ENCODE results near the gene FLCN. TPM values are rescaled to one million over a fixed set of nuclear protein-coding genes. Genes with fewer than 3 reads are reported as not detected.
"Not testable (repeated sequence)": the region's sequence is repeated elsewhere in the genome, so short reads cannot be mapped to it uniquely, and the experiment has no call there.

FLCN gene
- total and polyA plus RNA-seq, 12 donors: 10.2 to 101 (median 34.3) TPM

DNA sequence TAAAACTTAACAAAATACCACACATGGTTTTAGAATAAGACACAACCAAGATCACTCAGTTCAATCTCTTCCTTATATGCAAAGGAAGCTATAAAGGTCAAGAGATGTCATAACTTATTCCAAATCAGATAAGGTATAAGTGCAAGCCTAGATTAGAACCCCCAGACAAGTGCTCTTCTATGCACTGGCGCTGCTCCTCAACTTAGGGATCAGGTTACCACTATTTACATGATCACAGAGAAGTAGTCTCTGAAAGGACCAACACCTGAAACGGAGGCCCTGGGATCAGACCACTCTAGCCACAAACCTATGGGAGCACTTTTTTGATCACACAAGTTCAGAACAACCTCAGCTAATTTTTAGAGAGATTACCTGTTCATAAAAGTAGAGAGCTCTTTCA lies 27.5 kb upstream of the FLCN start:
- Histone ChIP-seq H3K27ac (no peak overlapping the region), H3K36me3 (replicated peaks in 1 of 2) (peaks cover 0 to 91% of the 10 kb centered on the region in 2 donors), H3K27me3 (no peaks in the 10 kb centered on the region), H3K4me1 (replicated peaks in 1 of 2) (no peaks in the 10 kb centered on the region), H3K4me3 (no peak overlapping the region), H3K9me3 (replicated peaks in 1 of 3) (no peaks in the 10 kb centered on the region)
- intact Hi-C loops (cut with DNase I): no loop called here
- WGBS, 4 donors: 89 to 96% (median 92%) methylated on average over 2 of the region's 2 CpGs
- TF ChIP-seq, protein P1, sequence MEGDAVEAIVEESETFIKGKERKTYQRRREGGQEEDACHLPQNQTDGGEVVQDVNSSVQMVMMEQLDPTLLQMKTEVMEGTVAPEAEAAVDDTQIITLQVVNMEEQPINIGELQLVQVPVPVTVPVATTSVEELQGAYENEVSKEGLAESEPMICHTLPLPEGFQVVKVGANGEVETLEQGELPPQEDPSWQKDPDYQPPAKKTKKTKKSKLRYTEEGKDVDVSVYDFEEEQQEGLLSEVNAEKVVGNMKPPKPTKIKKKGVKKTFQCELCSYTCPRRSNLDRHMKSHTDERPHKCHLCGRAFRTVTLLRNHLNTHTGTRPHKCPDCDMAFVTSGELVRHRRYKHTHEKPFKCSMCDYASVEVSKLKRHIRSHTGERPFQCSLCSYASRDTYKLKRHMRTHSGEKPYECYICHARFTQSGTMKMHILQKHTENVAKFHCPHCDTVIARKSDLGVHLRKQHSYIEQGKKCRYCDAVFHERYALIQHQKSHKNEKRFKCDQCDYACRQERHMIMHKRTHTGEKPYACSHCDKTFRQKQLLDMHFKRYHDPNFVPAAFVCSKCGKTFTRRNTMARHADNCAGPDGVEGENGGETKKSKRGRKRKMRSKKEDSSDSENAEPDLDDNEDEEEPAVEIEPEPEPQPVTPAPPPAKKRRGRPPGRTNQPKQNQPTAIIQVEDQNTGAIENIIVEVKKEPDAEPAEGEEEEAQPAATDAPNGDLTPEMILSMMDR (IDR thresholded peaks at IDR 0.05): no peak
- no peak for TF ChIP-seq POLR2A (IDR thresholded peaks at IDR 0.05)
- peak in 1 of 7 donors; percentile 14 for DNase-seq

DNA sequence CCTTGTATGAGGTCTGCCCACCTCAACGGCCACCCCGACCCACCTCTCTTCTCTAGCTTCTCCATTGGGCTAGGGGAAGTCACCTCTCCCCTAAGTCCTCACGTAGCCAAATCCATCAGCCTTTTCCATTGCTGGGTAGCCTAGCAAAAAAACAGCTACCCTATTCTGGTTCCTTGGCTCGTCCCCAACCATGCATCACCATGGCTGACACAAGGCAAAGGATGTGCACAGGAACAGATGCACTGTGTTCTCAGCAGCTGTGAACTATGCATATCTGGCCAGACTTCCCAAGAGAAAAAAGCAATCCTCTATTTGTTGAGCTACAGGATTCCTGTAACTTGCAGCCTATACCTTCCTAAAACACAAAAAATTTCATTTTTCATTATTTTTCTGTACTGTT lies 22.0 kb upstream of the FLCN start:
- Histone ChIP-seq H3K4me1 (replicated peaks in 1 of 2) (peaks cover 0 to 4% of the 10 kb centered on the region in 2 donors), H3K27me3 (no peaks in the 10 kb centered on the region), H3K27ac (no peak overlapping the region), H3K9me3 (replicated peaks in 1 of 3) (no peaks in the 10 kb centered on the region), H3K4me3 (no peak overlapping the region), H3K36me3 (replicated peaks in 1 of 2) (peaks cover 0 to 87% of the 10 kb centered on the region in 2 donors)
- 93 to 98% (median 95%) methylated on average over 4 of the region's 4 CpGs for WGBS, 4 donors
- no peak for TF ChIP-seq POLR2A (IDR thresholded peaks at IDR 0.05)
- TF ChIP-seq, protein P1 (IDR thresholded peaks at IDR 0.05): no peak
- intact Hi-C loops (cut with DNase I): no loop called here
- peak in 1 of 7 donors; percentile 43 for DNase-seq

DNA sequence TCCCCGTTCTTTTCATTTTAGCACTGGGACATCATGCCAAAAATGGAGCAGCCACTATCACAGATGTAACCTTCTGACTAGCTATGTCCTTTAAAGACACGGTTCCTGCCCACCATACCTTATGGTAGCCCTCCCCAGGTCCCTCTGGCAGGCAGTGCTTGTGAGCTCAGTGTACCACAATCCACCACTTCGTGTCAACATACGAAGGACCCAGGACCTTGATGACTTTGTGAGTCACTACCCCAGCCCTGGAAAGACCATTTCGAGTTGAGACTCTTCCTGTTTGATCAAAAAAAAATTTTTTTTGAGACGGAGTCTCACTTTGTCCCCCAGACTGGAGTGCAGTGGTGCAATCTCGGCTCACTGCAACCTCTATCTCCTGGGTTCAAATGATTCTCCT lies 21.0 kb upstream of the FLCN start:
- DNase-seq: peak in 6 of 7 donors; percentile 40 to 56 (median 52)
- peak overlapping the region in 3 of 5 donors; percentile 0 to 22 (median 20) for H3K27ac ChIP-seq
- no peak overlapping the region for H3K4me3 ChIP-seq
- H3K36me3 ChIP-seq (replicated peaks in 1 of 2): peaks cover 0 to 88% of the 10 kb centered on the region in 2 donors
- WGBS, 4 donors: 34 to 57% (median 53%) methylated on average over 7 of the region's 7 CpGs
- H3K4me1 ChIP-seq (replicated peaks in 1 of 2): peaks cover 0 to 4% of the 10 kb centered on the region in 2 donors
- H3K27me3 ChIP-seq: no peaks in the 10 kb centered on the region
- H3K9me3 ChIP-seq (replicated peaks in 1 of 3): no peaks in the 10 kb centered on the region
- TF ChIP-seq, protein P1 (IDR thresholded peaks at IDR 0.05): no peak
- TF ChIP-seq POLR2A (IDR thresholded peaks at IDR 0.05): no peak
- intact Hi-C loops (cut with DNase I): no loop called here

DNA sequence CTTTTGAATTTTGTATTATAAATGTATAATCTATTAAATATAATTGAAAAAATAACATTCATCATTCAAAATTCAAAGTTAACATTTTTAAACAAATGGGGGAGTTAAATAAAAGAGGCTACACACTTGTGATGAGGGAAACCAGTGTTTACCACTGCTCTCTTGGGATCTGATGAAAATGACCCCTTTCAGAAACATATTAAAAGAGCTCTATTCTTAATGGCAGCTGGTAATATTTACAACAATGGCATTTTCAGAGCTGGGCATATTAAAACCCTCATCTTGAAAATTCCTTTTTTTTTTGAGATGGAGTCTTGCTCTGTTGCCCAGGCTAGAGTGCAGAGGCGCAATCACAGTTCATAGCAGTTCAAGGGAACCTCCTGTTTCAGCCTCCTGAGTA lies 19.3 kb upstream of the FLCN start:
- no peak overlapping the region for H3K27ac ChIP-seq
- no peak for DNase-seq
- TF ChIP-seq POLR2A (IDR thresholded peaks at IDR 0.05): no peak
- TF ChIP-seq, protein P1 (IDR thresholded peaks at IDR 0.05): no peak
- H3K9me3 ChIP-seq (replicated peaks in 1 of 3): no peaks in the 10 kb centered on the region
- peaks cover 0 to 4% of the 10 kb centered on the region in 2 donors for H3K4me1 ChIP-seq (replicated peaks in 1 of 2)
- no peaks in the 10 kb centered on the region for H3K27me3 ChIP-seq
- 91 to 100% (median 100%) methylated on average over 1 of the region's 1 CpG for WGBS, 4 donors
- no peak overlapping the region for H3K4me3 ChIP-seq
- H3K36me3 ChIP-seq (replicated peaks in 1 of 2): peaks cover 0 to 87% of the 10 kb centered on the region in 2 donors
- intact Hi-C loops (cut with DNase I): no loop called here

DNA sequence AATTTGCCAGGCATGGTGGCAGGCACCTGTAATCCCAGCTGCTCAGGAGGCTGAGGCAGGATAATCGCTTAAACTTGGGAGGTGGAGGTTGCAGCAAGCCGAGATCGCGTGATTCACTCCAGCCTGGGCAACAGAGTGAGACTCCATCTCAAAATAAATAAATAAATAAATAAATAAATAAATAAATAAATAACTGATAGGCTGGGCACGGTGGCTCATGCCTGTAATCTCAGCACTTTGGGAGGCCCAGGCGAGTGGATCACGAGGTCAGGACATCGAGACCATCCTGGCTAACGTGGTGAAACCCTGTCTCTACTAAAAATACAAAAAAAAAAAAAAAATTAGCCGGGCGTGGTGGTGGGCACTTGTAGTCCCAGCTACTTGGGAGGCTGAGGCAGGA lies 18.7 kb upstream of the FLCN start:
- peaks cover 0 to 83% of the 10 kb centered on the region in 2 donors for H3K36me3 ChIP-seq (replicated peaks in 1 of 2)
- H3K27me3 ChIP-seq; intact Hi-C loops (cut with DNase I); H3K4me3 ChIP-seq; H3K4me1 ChIP-seq (replicated peaks in 1 of 2); H3K27ac ChIP-seq; H3K9me3 ChIP-seq (replicated peaks in 1 of 3): not testable (repeated sequence)
- DNase-seq: peak in 1 of 7 donors; percentile 38
- WGBS, 4 donors: 88 to 95% (median 92%) methylated on average over 11 of the region's 11 CpGs

Data from adrenal gland (tissue), 12 donors.